HG03520 (cell line): ENCODE data around the gene TRPC1.
"Not testable (repeated sequence)": the region's sequence is repeated elsewhere in the genome, so short reads cannot be mapped to it uniquely, and the experiment has no call there.

Experiments
- ATAC-seq: cut with Tn5 transposase; IDR thresholded peaks from one replicate; pipeline ENCODE4 v1.9.1; 2021; ENCODE audit warnings: mild to moderate bottlenecking, moderate library complexity; ENCODE audit not compliant: unreplicated experiment

TRPC1 gene

DNA sequence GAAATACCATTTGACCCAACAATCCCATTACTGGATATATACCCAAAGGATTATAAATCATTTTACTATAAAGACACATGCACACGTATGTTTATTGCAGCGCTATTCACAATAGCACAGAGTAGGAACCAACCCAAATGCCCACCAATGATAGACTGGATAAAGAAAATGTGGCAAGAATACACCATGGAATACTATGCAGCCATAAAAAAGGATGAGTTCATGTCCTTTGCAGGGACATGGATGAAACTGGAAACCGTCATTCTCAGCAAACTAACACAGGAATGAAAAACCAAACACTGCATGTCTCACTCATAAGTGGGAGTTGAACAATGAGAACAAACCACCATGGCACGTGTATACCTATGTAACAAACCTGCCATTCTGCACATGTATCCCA, 26.7 kb downstream of the TRPC1 start:
- not testable (repeated sequence) for ATAC-seq

GRCh38 chr3:142752605-142753004, 28.8 kb downstream of the TRPC1 start:
- ATAC-seq, result not testable (repeated sequence)

DNA sequence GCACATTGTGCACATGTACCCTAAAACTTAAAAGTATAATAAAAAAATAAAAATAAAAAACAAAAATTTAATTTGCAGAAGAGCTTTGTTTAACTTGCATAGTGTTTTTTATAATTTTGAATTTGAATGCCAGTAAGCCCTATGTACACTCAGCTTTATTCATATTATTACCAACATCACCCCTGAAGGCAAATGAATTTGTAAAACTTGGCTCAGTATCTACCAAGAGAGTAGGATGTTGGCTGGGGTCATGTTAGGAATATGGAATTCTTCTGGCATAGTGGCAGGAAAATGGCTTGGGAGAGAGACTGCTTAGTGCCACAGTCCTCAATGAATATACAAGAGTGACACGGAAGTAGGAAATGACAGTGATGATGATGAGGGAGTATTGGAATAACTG, 30.7 kb downstream of the TRPC1 start:
- ATAC-seq, result no peak

GRCh38 chr3:142768338-142768737, 44.5 kb downstream of the TRPC1 start:
- ATAC-seq, result no peak

GRCh38 chr3:142777927-142778326, 54.1 kb downstream of the TRPC1 start:
- no peak for ATAC-seq

GRCh38 chr3:142778541-142778940, 54.7 kb downstream of the TRPC1 start:
- no peak for ATAC-seq

DNA sequence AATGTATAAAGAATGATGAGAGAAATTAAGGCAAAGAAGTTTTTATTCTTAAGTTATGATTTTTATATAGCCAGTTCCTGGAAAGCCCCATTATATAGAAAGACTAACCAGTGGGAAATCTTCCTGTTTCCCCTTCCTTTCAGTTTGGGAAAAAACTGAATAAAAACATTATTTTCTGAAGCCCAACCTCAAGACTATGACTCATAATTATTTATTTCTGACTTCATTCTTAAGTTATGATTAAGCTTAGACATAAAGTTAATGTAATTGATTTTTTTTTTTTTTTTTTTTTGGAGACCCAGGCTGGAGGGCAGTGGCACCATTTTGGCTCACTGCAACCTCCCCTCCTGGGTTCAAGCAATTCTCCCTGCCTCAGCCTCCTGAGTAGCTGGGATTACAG, 55.8 kb downstream of the TRPC1 start:
- no peak for ATAC-seq

DNA sequence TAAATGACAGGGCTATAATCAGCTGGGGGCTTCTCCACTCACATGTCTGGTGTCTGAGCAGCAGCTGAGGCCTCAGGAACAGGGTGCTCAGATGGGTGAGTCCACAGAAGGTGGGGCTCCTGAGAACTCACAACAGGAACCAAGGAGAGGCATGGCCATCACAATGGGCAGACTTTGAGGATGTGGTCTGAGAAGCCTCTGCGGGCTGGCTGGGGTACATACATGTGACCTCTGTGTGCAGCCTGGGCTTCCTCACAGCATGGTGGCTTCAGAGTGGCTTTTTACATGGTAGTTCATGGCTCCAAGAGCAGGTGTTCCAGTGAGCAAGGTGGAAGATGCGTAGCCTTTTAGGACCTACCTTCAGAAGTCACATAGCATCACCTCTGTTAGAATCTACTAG, 58.8 kb downstream of the TRPC1 start:
- ATAC-seq, result no peak

GRCh38 chr3:142784228-142784627, 60.4 kb downstream of the TRPC1 start:
- ATAC-seq, result no peak

DNA sequence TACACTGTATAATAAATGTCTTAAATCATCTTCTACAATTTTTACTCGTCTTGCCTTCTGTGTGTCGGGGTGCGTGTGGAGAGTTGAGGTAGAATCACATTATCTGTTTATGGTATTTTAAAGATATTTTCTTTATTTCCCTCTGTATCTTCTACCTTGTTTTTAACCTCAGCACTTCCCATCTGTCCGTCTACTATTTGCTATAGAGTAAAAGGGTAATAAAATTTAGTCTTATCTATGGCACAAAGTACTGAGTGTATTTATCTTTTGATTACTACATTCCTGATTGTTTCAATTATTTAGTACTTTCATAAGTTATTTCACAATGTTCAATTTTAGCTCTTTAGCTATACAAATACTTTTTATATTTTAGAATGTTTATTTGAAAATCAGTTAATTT, 62.2 kb downstream of the TRPC1 start:
- no peak for ATAC-seq

DNA sequence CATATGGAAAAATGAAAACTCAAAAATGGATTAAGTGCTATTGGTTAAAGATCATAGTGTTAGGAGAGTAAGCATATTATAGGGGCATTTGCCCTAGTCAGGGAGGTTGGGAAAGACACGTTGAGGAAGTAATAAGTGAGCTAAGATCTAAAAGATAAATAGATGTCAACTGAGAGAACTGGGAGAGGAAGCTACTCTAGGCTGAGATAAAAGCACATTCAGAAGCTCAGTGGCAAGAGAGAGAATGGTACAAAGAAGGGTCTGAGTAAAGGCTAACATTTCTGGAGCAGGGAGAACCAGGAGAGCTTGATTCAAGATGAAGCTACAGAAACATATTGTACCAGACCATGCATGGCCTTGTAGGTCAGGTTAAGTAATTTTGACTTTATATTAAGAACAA, 63.9 kb downstream of the TRPC1 start:
- ATAC-seq, result no peak

GRCh38 chr3:142794508-142794907, 70.7 kb downstream of the TRPC1 start:
- ATAC-seq, result no peak

- ATAC-seq, result no peak
Observed at GRCh38 chr3:142795332-142795731, 71.5 kb downstream of the TRPC1 start.

GRCh38 chr3:142796823-142797222, 73.0 kb downstream of the TRPC1 start:
- ATAC-seq, result no peak

- no peak for ATAC-seq
Observed at GRCh38 chr3:142801746-142802145, 77.9 kb downstream of the TRPC1 start.

DNA sequence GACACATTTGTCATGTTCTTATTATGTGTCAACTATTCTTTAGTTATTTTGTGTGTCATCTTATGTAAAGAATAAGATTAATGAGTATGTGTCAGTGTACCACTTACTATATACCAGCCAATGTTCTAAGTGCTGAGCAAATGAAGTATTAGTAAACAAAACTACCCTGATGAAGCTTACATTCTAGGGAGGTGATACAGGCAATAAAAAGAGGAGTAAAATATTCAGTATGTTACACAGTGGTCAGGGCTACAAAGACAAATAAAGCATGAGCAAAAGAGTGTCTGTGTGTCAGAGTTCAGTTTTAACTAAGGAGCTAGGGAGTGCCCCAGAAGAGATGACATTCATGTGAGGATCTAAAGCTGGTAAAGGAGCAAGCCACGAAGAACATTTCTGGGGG, 79.1 kb downstream of the TRPC1 start:
- no peak for ATAC-seq

- ATAC-seq, result no peak
Observed at GRCh38 chr3:142808103-142808917, 84.5 kb downstream of the TRPC1 start.

DNA sequence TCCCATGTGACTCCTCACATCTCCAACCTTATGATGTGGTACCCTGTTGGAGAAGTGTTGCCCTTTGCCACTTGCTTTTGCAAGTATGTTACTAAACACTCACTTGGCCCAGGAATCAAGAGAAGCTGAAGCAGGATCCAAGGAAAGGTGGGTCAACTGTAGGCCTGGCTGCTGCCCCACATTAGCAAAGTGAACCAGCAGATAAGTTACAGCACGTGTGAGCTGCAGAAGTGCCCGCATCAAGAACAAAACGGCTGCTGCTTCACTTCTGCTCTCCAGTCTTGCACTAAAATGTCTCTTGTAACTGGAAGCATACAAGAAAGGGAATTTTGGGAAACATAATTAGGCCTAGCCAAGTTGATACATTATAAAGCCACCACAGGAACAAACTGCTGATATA, 85.4 kb downstream of the TRPC1 start:
- ATAC-seq, result no peak

DNA sequence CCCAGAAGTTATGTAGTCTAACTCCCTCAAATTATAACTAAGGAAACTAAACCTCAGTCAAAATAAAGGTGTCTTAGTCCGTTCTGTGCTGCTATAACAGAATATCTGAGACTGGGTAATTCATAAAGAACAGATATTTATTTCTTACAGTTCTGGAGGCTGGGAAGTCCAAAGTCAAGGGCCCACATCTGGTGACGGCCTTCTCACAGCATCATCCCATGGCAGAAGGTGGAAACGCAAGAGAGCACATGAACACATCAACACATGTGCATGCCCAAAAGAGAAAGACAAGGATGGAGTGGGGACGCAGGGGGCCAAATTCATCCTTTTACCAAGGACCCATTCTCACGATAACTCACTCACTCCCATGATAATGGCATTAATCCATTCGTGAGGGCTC, 92.0 kb downstream of the TRPC1 start:
- ATAC-seq, result no peak

GRCh38 chr3:142817356-142817755, 93.5 kb downstream of the TRPC1 start:
- ATAC-seq, result no peak

GRCh38 chr3:142817897-142818296, 94.1 kb downstream of the TRPC1 start:
- no peak for ATAC-seq

DNA sequence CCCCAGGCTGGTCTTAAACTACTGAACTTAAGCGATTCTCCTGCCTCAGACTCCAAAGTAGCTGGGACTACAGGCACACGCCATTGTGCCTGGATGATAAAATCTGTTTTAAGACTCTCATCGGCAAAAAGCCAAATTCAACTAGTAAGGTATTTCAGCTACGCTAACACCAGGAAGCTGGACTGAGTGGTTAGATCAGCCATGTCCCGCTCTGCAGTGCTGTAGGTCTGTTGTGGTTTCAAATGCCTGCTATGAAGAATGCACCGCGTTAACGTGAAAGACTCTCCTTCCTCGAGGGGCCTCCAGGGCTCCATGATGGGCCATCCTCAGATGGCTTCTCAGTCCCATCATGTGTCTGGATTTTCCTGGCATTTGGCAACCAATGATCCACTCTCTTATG, 94.8 kb downstream of the TRPC1 start:
- ATAC-seq, result no peak

DNA sequence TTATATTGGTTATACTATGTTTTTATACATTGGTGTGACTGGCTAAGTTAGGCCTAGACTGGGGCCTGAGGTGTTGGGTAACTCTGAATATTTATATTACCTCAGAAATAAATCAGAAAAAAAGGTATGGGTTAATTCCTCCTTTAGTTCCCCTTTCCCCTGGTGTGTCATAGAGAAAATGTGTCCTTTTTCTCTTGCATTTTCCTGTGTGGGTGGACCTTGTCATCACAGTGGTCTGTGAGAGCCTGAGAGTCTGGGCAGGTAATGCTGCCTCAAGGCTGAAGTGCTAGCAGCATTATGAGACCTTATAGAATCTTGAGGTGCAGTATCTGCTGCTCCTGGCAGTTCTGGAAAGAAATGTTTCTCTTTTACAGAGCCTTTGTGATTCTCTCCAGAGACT, 95.3 kb downstream of the TRPC1 start:
- no peak for ATAC-seq
